Measurements from ENCODE around the gene PANK1. TPM values are rescaled to one million over a fixed set of nuclear protein-coding genes. Genes with fewer than 3 reads are reported as not detected.

Gene PANK1
- total RNA-seq, 1 donor: 7.3 TPM

DNA sequence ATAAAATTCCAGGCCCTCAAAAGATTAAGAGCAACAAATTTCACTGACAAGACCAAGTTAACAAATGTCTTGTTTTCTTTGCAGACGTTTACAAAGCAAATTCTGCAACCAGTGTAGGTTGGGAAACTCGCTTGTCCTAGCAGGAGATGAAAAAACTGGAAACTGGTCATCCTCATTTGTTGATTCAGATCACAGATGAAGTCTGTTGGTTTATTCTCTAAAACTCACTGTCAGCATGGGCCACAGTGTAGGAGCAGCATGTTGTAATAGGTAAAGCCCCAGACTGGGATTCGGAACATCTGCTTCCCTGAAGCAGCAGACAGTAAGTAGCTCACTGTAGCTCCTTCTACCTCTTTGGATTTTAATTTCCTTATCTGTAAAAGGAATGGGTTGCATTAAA, 31.5 kb downstream of the PANK1 start:
- TF ChIP-seq, protein P1, sequence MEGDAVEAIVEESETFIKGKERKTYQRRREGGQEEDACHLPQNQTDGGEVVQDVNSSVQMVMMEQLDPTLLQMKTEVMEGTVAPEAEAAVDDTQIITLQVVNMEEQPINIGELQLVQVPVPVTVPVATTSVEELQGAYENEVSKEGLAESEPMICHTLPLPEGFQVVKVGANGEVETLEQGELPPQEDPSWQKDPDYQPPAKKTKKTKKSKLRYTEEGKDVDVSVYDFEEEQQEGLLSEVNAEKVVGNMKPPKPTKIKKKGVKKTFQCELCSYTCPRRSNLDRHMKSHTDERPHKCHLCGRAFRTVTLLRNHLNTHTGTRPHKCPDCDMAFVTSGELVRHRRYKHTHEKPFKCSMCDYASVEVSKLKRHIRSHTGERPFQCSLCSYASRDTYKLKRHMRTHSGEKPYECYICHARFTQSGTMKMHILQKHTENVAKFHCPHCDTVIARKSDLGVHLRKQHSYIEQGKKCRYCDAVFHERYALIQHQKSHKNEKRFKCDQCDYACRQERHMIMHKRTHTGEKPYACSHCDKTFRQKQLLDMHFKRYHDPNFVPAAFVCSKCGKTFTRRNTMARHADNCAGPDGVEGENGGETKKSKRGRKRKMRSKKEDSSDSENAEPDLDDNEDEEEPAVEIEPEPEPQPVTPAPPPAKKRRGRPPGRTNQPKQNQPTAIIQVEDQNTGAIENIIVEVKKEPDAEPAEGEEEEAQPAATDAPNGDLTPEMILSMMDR (IDR thresholded peaks at IDR 0.05; ENCODE audit: insufficient read depth, low read depth, low read length): no peak
- no peak overlapping the region for H3K4me3 ChIP-seq (ENCODE audit: low read depth, low read length)
- DNase-seq (ENCODE audit: low read depth): peak; percentile 66

DNA sequence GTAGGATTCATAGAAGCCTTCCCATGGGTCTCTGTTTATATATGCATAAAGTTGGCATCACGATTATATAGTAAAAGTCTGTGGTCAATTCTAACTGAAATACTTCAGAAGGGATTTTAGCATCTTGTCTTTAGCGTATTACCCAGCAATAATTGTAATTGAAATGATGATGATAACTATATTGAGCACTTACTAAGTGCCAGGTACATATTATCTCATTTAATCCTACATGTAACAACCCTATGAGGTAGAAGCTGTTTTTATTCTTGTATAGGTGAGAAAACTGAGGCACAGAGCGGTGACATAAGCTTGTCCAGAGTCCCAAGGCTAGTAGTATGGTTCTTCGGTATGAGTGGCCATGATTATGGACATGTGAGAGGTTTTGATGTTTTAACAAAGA, 33.8 kb downstream of the PANK1 start:
- TF ChIP-seq, protein P1 (IDR thresholded peaks at IDR 0.05; ENCODE audit: insufficient read depth, low read depth, low read length): no peak
- no peak overlapping the region for H3K4me3 ChIP-seq (ENCODE audit: low read depth, low read length)
- no peak for DNase-seq (ENCODE audit: low read depth)

DNA sequence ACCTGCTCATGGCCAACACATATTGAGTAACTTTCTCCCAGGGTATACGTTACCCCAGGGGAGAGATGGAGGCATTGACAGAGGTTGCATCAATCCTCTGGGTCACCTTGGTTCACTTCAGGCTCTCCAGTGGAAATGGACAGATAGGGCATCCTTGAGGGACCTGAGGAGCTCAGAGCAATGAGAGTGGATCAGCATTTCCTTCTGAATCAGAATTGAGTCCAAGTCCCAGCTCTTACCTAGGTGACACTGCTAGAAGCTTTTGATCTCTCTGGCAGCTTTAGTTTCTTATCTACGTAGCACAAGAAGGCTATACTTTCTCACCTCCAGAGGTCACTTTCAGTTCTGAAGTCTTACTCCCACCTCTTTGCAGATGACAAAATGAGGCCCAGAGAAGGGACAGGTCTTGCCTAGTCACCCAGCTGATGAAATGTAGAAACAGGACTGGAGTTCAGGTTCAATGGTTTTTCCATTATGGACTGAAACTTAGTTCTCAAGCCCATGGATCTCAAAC, 35.2 kb downstream of the PANK1 start:
- no peak overlapping the region for H3K4me3 ChIP-seq (ENCODE audit: low read depth, low read length)
- TF ChIP-seq, protein P1 (IDR thresholded peaks at IDR 0.05; ENCODE audit: insufficient read depth, low read depth, low read length): no peak
- no peak for DNase-seq (ENCODE audit: low read depth)

DNA sequence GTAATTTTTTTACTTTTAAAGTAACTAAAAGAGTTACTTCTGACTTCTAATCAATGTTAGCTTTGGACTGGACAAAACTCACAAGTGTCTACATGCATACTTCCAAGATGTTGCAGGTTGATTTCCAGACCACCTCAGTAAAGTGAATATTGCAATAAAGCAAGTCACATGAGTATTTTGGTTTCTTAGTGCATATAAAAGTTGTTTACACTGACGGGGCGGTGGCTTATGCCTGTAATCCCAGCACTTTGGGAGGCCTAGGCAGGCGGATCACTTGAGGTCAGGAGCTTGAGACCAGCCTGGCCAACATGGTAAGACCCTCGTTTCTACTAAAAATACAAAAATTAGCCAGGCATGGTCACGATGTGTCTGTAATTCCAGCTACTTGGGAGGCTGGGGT, 40.8 kb downstream of the PANK1 start:
- H3K4me3 ChIP-seq (ENCODE audit: low read depth, low read length): no peak overlapping the region
- peak; percentile 51 for DNase-seq (ENCODE audit: low read depth)
- TF ChIP-seq, protein P1 (IDR thresholded peaks at IDR 0.05; ENCODE audit: insufficient read depth, low read depth, low read length): no peak

DNA sequence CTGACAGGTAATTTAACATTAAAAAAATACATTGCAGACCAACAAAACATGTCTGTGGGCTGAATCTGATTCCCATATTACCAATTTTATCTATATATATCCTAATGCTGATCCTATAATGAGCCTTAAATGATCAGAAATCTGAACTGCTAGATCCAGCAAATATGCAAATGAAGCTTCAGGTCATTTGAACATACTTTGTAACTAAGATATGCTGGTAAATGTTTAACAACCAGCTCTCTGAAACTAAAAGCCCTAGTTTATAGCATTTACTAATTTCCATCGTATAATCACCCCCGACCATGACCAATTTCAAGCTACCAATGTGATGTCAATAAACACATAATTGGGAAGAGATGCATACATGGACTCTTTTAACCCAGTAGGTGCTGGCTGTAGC, 42.1 kb downstream of the PANK1 start:
- DNase-seq (ENCODE audit: low read depth): no peak
- TF ChIP-seq, protein P1 (IDR thresholded peaks at IDR 0.05; ENCODE audit: insufficient read depth, low read depth, low read length): no peak
- no peak overlapping the region for H3K4me3 ChIP-seq (ENCODE audit: low read depth, low read length)

DNA sequence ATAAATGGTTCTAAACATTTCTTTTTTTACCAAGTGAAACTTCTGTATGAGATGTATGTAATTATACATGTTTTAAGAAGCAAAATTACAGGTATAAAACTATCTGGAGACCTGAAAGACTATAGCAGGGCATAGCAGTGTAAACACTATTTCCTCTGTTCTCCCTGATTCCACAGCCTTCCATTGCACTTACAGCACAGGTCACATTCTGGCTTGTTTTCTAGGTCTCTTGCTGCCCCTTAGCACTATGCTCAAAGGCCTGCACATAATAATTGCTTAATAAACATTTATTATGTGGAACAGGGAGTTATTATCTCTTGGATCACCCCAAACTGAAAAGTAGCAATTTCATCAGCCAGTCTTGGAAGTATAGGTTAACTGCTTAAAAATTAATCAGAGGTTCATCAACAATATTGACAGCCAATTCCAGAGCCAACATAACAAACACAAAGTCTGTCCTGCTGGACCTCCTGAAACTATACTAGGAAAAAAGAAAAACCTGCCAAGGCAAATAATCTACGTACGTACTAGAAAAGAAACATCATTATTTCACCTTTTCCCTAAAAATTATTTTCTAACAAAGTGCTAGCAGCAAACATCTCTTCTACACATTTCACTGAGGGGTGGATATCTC, 43.2 kb downstream of the PANK1 start:
- H3K4me3 ChIP-seq (ENCODE audit: low read depth, low read length): no peak overlapping the region
- no peak for DNase-seq (ENCODE audit: low read depth)
- TF ChIP-seq, protein P1 (IDR thresholded peaks at IDR 0.05; ENCODE audit: insufficient read depth, low read depth, low read length): no peak

DNA sequence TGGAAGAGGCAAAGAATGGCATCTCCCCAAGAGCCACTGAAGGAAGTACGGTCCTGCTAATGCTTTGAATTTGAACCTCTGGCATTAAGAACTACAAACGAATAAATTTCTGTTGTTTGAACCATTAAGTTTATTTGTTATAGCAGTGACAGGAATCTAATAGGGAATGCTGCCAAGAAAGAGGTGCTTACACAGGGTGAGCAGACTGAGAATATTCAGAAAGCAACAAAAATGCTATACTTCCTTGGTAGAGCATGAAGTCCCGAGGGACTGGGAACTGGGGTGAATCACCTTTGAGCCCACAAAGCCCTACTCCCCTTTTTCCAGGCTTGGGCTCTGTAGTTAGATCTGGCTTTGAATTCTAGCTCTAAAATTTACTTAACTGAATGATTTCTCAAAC, 45.0 kb downstream of the PANK1 start:
- no peak overlapping the region for H3K4me3 ChIP-seq (ENCODE audit: low read depth, low read length)
- DNase-seq (ENCODE audit: low read depth): no peak
- TF ChIP-seq, protein P1 (IDR thresholded peaks at IDR 0.05; ENCODE audit: insufficient read depth, low read depth, low read length): no peak
